NCI-H2029 (cell line): Measurements from ENCODE around the gene KLRC2.
"Not testable (repeated sequence)": the region's sequence is repeated elsewhere in the genome, so short reads cannot be mapped to it uniquely, and the experiment has no call there.

ENCODE experiments used
- DNase-seq: peaks from one replicate; lab custom pipeline; 2025; lab: John Stamatoyannopoulos, UW

Gene KLRC2

DNA sequence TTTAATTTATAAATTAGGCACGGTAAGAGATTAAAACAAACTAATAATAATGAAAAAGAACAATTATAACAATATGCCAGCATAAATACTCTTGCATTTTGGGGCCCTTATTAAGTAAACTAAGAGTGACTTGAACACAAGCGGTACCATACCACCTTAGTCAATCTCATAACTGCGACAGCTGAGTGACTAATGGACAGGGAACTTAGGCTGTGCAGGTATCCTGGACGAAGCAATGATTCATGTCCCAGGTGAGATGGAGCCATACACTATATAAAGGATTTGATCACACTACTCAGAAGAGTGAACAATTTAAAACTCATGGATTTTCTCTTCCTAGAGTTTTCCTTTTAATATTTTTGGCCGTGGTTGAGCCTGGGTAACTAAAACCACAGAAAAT lies 30.5 kb downstream of the KLRC2 start:
- DNase-seq = no peak

DNA sequence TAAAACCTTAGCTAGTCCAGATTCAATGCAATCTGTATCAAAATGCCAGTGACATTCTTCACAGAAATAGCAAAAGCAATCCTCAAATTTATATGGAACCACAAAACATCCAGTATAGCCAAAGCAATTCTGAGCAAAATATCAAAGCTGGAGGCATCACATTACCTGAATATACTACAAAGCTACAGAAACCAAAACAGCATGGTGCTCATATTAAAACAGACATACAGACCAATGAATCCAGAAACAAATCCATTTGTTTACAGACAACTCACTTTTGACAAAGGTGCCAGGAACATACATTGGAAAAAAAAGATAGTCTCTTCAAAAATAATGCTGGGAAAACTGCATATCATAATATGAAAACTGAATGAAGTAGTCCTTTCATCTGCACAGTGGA lies 31.0 kb downstream of the KLRC2 start:
- DNase-seq = no peak

DNA sequence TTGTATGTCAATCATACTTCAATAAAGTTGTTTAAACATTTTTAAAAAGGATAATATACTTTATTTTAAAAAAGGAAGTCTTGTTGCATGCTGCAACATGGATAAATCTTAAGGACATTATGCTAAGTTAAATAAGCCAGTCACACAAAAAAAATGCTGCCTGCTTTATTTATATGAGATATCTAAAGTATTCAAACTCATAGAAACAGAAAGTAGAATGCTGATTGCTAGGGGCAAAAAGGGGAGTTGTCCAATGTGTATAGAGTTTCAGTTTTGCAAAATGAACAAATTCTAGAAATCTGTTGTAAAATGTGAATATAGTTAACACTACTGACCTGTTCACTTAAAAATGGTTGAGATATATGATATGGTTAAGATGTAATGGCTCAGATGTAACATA lies 35.0 kb downstream of the KLRC2 start:
- DNase-seq = no peak

DNA sequence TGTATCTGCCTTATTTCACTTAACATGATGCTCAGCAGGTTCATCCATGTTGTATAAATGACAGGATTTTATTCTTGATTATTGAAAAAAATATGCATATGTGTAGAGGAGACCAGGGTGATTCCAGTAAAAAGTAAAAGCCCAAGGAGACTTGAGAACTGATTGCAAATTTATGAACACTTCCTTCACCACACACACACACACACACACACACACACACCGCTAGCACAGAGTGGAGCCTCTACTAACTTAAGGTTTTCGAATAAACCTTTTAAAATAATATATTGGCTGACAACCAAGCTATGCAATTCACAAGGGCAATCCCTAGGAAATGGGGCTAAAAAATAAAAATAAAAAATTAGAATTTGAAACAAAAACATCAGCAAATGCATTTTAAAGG lies 37.6 kb downstream of the KLRC2 start:
- DNase-seq = no peak

DNA sequence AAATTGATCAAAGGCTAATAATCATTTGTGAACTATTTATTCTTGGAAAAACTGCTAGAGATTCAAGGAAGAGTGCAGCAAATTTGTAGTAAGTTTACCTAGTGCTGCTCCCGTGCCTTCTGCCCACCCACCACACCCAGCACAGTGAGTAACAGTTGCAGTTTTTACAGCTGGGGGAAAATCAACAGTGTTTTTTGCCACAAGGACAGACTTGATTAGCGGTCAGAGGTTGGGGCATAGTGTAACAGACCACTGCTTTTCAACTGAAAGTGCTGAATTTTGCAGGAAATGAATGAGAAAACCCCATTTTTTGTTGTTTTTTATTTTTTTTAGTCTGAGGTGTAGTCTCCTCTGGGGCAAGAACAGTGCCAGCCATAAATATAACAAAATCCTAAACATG lies 38.5 kb downstream of the KLRC2 start:
- DNase-seq = peak; percentile 4

DNA sequence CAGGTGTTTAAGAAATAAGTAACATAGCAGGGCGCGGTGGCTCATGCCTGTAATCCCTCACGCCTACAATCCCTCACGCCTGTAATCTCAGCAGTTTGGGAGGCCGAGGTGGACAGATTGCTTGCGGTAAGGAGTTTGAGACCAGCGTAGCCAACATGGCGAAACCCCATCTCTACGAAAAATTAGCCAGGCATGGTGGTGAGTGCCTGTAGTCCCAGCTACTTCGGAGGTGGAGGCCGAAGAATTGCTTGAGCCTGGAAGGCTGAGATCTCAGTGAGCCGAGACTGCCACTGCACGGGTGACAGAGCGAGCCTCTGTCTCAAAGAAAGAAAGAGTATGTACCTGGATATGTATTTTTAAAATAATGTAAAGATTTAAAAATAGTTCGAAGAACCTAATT lies 39.6 kb downstream of the KLRC2 start:
- not testable (repeated sequence) for DNase-seq

DNA sequence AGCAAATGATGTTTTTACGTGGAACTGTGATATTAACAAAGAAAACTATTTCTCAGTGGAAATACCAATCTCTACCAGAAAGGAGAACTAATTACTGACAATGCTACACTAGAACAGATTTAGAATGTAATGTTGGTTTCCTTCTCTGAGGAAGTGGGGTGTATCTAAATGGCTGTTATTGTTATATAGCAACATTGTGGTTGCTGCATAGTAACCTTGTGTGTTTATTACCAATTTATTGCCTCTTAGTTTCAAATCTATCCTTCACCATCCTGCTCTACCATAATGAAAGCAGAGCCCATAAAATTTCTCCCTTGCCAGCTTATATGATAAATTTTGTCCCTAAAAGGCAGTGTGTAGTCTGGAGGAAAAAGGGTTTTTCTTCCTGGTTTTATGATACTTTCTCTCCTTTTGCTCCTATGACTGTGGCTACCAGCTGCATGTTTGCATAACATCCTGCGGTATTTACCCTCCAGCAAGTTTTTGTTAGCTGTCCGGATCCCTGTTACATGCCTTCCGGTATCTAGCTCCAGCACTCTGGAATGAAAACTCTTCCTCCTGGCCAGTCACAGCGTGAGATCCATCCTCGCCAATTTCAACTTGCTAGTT lies 40.3 kb downstream of the KLRC2 start:
- peak; percentile 91 for DNase-seq

DNA sequence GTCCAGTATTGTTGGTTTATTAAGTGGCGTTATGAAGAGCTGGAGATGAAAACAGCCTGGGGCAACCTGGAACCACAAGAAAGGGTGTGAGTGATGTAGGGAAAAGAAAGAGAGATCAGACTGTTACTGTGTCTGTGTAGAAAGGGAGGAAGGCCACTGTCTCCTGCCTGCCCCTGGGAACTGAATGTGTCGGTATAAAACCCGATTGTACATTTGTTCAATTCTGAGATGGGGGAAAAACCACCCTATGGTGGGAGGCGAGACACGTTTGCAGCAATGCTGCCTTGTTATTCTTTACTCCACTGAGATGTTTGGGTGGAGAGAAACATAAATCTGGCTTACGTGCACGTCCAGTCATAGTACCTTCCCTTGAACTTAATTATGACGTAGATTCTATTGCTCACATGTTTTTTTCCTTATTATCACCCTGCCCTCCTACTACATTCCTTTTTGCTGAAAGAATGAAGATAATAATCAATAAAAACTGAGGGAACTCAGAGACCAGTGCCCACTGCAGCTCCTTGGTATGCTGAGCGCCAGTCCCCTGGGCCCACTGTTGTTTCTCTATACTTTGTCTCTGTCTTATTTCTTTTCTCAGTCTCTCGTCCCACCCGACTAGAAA lies 41.2 kb downstream of the KLRC2 start:
- not testable (repeated sequence) for DNase-seq

DNA sequence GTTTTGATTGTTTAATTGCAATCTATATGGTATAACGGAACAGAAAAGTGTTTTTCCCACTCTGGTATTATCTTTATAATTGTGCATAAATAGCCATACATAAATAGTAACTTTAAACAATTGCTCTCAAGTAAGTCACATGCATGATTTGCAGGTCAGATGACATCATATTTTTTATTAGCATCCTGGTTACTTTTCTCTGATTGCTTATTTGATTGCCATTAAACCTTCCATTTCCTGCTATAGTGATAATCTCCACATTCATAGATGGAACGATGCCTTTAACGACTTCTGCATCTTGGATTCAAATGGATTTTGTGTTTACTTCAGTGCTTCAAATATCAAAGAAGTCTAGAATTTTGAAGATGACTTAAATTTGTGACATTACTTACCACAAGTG lies 42.5 kb downstream of the KLRC2 start:
- peak; percentile 27 for DNase-seq

DNA sequence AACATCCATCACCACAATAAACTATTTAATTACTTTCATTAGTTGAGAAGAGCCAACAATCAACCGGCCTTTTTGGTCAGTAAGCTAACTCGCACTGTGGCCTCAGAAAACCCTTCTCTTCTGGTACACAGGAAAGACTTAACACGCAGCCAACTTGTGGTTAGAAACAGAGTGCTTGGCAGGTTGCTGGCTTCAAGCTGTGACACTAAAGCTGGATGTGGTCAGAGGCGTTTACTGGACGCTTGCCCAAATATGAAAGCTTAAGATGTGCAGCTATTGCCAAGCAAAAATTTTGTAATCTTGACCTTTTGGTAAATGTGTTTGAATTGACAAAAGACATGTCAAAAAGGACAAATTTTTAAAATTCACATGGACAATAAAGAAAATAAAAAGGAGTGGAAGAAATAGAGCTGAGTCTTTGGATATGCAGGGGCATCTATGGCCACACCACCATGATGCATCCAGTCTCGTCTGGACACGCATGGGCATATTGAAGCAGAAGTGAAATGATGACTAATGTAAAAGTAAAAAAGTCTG lies 43.3 kb downstream of the KLRC2 start:
- peak; percentile 79 for DNase-seq

DNA sequence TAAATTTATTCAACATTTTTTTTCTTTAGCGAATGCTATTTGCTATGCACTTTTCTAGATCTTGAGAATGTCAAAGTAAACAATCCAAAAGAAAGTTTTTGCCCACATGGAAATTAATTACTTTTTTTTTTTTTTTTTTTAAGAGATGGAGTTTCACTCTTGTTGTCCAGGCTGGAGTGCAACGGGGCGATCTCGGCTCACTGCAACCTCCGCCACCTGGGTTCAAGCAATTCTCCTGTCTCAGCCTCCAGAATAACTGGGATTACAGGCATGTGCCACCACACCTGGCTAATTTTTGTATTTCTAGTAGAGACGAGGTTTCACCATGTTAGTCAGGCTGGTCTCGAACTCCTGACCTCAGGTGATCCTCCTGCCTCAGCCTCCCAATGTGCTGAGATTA lies 44.8 kb downstream of the KLRC2 start:
- DNase-seq = not testable (repeated sequence)

DNA sequence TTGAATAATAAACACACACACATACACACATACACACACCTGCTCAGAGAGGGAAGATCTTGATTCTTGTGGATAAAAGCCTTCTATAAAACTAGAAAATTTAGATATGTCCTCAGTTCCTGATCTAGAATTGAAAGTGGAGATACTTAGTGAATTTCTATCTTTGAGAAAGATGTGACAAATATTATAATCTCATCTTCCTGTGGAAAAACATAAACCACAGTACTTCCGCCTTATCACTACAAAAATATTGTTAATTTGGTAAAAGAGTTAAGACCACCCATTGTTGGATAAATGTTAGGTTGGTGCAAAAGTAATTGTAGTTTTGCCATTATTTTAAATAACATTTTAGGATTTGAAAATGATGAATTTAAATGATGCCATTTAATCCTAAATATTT lies 45.9 kb downstream of the KLRC2 start, which contains the start of gene KLRK1:
Gene KLRK1 (minus strand): TSS at position 138 of the 400 bp plus-strand sequence. CDS start 1,231 bp downstream, outside the sequence.
- DNase-seq = no peak

DNA sequence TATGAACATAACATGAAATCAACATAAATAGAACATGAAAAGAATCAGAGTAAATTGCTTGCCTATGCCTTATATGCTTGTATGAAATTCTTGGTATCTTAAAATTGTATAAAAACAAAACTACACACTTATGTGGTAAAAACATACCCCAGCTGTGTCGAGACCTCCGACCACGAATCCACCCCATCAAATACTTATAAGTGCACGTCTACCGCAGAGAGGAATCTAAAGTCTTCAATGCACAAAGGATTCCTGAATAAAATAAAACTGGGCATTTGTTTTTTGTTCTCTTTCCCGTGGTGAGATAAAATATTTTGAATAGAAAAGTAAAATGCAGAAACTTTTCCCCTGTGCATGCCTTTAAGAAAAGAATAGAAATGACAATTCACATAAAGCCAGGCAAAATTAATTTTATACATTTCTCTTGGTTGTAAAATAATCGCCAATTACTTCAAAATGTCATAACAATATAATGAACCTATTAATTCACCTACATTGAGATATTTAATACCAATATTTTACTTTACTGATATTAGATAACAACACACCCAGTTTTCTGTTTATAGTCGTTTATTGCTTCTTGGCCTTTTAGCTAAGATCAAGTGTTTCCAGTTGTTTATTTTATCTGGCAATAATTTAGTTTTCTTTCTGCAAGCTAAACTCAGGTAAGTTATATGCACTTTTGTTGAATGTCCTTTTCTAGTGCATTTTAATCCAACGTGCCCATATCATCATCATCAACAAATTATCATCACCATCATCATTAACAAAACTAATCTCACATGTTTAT lies 47.0 kb downstream of the KLRC2 start:
- DNase-seq = no peak

DNA sequence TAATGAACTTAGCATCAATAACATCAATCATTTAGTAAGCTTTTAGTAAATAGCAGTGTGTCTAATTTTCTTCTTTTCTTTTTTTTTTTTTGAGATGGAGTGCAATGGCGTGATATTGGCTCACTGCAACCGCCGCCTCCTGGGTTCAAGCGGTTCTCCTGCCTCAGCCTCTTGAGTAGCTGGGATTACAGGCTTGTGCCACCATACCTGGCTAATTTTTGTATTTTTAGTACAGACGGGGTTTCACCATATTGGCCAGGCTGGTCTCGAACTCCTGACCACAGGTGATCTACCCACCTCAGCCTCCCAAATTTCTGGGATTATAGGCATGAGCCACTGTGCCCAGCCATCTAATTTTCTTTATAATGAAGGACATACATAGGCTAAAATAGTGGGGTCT lies 48.3 kb downstream of the KLRC2 start:
- DNase-seq = not testable (repeated sequence)

DNA sequence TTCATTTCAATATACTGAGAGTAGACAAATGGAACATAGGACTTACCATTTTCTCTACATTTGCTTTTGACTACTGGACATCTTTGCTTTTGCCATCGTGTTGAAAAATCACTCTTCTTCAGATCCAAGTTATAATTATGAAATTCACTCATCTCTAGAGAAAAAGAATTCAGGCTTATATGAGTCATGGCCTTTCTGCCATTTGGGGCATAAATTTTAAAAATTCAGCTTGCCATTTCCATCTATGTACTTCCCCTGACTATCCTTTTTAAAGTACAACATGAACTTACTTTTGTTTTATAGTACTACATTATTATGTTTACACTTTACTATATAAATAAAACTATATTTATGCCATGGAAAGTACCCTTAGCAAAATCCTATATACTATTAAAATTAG lies 49.0 kb downstream of the KLRC2 start:
- DNase-seq = no peak

DNA sequence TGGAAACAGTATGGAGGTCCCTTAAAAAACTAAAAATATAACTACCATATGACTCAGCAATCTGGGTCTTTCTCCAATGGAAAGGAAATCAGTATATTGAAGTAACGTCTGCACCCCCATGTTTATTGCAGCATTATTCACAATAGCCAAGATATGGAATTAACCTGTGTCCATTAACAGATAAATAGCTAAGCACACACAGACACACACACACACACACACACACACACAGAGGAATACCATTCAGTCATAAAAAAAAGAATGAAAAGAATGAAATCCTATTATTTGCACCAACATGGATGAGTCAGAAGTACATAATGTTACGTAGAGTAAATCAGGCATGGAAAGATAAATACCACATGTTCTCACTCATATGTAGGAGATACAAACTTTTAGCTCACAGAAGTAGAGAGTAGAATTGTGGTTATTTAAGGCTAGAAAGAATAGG lies 50.6 kb downstream of the KLRC2 start:
- DNase-seq = no peak

DNA sequence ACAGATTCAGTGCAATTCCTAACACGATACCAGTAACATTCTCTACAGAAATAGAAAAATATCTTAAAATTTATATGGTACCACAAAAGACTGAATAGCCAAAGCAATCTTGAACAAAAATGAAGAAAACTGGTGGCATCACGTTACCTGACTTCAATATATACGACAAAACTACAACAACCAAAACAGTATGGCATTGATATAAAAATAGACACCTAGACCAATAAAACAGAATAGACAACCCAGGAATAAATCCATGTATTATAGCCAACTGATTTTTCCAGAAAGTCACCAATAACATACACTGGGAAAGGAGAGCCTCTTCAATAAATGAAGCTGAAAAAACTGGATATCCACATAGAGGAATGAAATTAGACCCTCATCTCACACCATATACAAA lies 51.6 kb downstream of the KLRC2 start:
- DNase-seq = no peak

DNA sequence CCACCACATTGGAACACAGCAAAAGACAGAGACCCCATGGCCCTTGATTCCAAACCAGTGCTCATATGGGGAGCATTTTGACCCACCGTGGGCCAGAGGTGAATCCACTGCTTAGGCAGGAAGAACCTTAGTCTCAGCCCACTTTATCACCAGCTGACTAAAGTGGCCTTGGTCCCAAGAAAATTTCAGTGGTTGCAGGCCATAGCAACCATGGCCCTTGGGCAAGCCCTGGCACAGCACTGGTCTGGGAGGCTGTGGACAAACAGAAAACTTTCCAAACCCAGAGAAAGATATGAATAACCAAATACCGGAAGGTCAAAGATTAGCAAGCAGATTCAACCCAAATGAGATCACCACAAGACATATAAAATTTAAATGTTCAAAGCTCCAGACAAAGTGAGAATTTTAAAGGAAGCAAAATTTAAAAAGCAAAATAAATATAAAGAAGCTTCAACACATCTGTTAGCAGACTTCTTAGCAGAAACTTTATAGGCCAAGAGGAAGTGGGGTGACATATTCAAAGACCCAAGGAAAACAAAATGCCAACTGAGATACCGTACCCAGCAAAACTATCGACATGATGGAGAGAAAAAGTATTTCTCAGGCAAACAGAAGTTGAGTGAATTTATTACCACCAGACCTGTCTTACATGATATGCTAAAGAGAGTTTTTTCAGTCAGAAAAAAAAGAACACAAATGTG lies 53.7 kb downstream of the KLRC2 start:
- DNase-seq = no peak
